ENCODE data around the gene CLEC7A. TPM values are rescaled to one million over a fixed set of nuclear protein-coding genes. Genes with fewer than 3 reads are reported as not detected.

The CLEC7A gene
- total RNA-seq, 1 experiment from 2014 or later, result not detected

DNA sequence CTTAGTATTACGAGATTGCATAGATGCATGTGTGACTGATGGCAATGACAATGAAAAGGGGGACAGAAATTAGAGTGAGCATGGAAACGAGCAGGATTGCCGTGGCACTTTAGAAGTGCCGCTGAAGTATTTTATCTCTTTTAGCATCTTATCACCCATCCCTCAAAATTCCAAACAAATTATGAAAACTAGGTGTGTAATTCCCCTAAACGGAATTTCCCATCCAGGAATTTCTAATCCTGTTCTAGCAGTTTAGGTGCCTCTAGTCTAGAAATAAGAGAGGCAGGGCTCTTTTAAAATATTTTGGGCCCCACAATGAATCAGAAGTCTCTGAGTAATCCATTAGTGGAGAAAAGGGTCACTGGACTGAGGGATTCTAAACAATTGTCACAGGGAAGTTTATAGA is 49.8 kb upstream of the CLEC7A start:
- intact Hi-C loops (cut with micrococcal nuclease), result no loop called here
- no peaks in the 10 kb centered on the region for H3K9me2 ChIP-seq (ENCODE audit: insufficient read depth)
- H3K36me3 ChIP-seq (ENCODE audit: control insufficient read depth in 1 of 2, insufficient read depth in 2 of 2, low read length in 2 of 2), result no peaks in the 10 kb centered on the region
- no peak for DNase-seq (ENCODE audit: low read depth, low spot score)
- POLR2A ChIA-PET, result no interaction called here
- H3K79me2 ChIP-seq (ENCODE audit: insufficient read depth, low read length), result no peaks in the 10 kb centered on the region
- H3K4me1 ChIP-seq (ENCODE audit: control insufficient read depth in 1 of 2, insufficient read depth in 2 of 2, low read length in 2 of 2), result no peaks in the 10 kb centered on the region
- BruUV-seq (replicated peaks), result no TSS peak
- CTCF ChIA-PET, result no interaction called here
- no peak overlapping the region for H3K4me3 ChIP-seq (replicated peaks in 1 of 2; ENCODE audit: low read depth in 1 of 2, low read length in 2 of 2)
- H3K27ac ChIP-seq (ENCODE audit: low read depth, low read length), result no peak overlapping the region
- no peaks in the 10 kb centered on the region for H3K27me3 ChIP-seq (ENCODE audit: insufficient read depth, low read length)
- H3K9me3 ChIP-seq (ENCODE audit: control insufficient read depth in 1 of 2, insufficient read depth in 1 of 2, low read depth in 1 of 2, low read length in 2 of 2), result no peaks in the 10 kb centered on the region
- RAD21 ChIA-PET (ENCODE audit: low non-redundant PET in 1 of 2, low total read pairs in 2 of 2, uncharacterized antibody in 2 of 2, unreplicated experiment in 2 of 2), result no interaction called here
- no peak overlapping the region for H3K4me2 ChIP-seq (ENCODE audit: low read length)
- H4K20me1 ChIP-seq (ENCODE audit: insufficient read depth), result no peaks in the 10 kb centered on the region
- TF ChIP-seq ZFX (IDR thresholded peaks at IDR 0.05) (no peak), SRF (IDR thresholded peaks at IDR 0.05; ENCODE audit: low read depth) (no peak), CBX3 (IDR thresholded peaks at IDR 0.05; ENCODE audit: low read depth) (no peak), YY1 (IDR thresholded peaks at IDR 0.05; ENCODE audit: extremely low read depth, insufficient replicate concordance, low read depth, low read length) (no peak), EZH2phosphoT487 (IDR thresholded peaks at IDR 0.05; ENCODE audit: borderline replicate concordance) (no peak), POLR2A (IDR thresholded peaks at IDR 0.05; ENCODE audit: borderline replicate concordance, extremely low read depth, insufficient read depth, insufficient read length) (no peak), ZNF274 (IDR thresholded peaks at IDR 0.05; ENCODE audit: low read depth, low read length) (no peak), ELF1 (IDR thresholded peaks at IDR 0.05; ENCODE audit: borderline replicate concordance, low read depth) (no peak), POLR2AphosphoS5 (IDR thresholded peaks at IDR 0.05; ENCODE audit: low read depth, low read length) (no peak), CEBPB (IDR thresholded peaks at IDR 0.05; ENCODE audit: low read depth) (no peak), TCF7L2 (IDR thresholded peaks at IDR 0.05; ENCODE audit: borderline replicate concordance, extremely low read depth, insufficient read depth, insufficient read length) (no peak), JUND (IDR thresholded peaks at IDR 0.05) (no peak), EZH2 (IDR thresholded peaks at IDR 0.05) (no peak), SIN3A (IDR thresholded peaks at IDR 0.05; ENCODE audit: low read depth) (no peak)
- TF ChIP-seq, protein P1, sequence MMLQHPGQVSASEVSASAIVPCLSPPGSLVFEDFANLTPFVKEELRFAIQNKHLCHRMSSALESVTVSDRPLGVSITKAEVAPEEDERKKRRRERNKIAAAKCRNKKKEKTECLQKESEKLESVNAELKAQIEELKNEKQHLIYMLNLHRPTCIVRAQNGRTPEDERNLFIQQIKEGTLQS (IDR thresholded peaks at IDR 0.05), result no peak
- TF ChIP-seq, protein P2, sequence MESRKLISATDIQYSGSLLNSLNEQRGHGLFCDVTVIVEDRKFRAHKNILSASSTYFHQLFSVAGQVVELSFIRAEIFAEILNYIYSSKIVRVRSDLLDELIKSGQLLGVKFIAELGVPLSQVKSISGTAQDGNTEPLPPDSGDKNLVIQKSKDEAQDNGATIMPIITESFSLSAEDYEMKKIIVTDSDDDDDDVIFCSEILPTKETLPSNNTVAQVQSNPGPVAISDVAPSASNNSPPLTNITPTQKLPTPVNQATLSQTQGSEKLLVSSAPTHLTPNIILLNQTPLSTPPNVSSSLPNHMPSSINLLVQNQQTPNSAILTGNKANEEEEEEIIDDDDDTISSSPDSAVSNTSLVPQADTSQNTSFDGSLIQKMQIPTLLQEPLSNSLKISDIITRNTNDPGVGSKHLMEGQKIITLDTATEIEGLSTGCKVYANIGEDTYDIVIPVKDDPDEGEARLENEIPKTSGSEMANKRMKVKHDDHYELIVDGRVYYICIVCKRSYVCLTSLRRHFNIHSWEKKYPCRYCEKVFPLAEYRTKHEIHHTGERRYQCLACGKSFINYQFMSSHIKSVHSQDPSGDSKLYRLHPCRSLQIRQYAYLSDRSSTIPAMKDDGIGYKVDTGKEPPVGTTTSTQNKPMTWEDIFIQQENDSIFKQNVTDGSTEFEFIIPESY (IDR thresholded peaks at IDR 0.05; ENCODE audit: extremely low read depth, insufficient replicate concordance, low read length), result no peak
- TF ChIP-seq, protein P3, sequence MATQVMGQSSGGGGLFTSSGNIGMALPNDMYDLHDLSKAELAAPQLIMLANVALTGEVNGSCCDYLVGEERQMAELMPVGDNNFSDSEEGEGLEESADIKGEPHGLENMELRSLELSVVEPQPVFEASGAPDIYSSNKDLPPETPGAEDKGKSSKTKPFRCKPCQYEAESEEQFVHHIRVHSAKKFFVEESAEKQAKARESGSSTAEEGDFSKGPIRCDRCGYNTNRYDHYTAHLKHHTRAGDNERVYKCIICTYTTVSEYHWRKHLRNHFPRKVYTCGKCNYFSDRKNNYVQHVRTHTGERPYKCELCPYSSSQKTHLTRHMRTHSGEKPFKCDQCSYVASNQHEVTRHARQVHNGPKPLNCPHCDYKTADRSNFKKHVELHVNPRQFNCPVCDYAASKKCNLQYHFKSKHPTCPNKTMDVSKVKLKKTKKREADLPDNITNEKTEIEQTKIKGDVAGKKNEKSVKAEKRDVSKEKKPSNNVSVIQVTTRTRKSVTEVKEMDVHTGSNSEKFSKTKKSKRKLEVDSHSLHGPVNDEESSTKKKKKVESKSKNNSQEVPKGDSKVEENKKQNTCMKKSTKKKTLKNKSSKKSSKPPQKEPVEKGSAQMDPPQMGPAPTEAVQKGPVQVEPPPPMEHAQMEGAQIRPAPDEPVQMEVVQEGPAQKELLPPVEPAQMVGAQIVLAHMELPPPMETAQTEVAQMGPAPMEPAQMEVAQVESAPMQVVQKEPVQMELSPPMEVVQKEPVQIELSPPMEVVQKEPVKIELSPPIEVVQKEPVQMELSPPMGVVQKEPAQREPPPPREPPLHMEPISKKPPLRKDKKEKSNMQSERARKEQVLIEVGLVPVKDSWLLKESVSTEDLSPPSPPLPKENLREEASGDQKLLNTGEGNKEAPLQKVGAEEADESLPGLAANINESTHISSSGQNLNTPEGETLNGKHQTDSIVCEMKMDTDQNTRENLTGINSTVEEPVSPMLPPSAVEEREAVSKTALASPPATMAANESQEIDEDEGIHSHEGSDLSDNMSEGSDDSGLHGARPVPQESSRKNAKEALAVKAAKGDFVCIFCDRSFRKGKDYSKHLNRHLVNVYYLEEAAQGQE (IDR thresholded peaks at IDR 0.05; ENCODE audit: low read depth), result no peak
- TF ChIP-seq, protein P4, sequence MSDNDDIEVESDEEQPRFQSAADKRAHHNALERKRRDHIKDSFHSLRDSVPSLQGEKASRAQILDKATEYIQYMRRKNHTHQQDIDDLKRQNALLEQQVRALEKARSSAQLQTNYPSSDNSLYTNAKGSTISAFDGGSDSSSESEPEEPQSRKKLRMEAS (IDR thresholded peaks at IDR 0.05), result no peak
- ATAC-seq, result no peak
- no peak overlapping the region for H3K9ac ChIP-seq (ENCODE audit: low read length)
- H2AFZ ChIP-seq (ENCODE audit: low read depth, low read length, poor library complexity, severe bottlenecking), result no peak overlapping the region
